Pons (tissue), 1 donor: Measurements from ENCODE around the gene FITM2.

ENCODE experiments used
- DNase-seq: peaks from one replicate; pipeline ENCODE4 v3.0.0-alpha.2; 2016; ENCODE audit warnings: low spot score

FITM2 gene

DNA sequence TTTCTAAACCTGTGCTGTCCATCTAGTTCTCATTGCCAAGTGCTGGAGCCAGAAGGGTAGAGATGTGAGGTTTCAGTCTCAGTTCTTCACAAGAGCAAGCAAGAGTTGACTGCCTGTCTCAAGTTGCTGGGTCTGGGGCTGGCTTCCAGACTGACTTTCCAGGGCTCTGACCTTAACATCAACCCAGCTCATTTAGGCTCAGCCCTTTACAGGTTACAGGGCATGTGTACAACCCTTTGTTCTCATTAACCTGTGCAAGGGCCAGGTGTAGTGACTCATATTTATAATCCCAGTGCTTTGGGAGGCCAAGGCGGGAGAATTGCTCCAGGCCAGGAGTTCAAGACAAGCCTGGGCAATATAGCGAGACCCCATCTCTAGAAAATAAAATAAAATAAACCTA, 30.6 kb downstream of the FITM2 start:
- no peak for DNase-seq

DNA sequence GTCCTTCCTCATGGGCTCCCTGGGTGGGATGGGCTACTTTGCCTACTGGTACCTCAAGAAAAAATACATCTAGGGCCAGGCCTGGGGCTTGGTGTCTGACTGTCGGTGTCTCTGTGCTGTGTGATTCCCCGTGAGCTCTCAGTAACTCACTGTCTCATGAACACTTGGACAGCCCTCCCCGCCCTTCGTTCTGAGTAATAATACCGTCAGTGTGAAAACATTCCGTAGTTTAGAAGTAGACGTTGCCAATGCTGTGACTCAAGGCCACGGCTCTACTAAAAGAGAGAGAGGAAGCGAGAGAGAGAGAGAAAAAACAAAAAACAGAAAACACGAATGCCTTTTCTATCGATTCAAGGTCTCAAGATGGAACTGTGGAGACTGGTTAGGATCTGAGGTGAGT, 31.8 kb downstream of the FITM2 start:
- DNase-seq, result no peak

- DNase-seq, result no peak
Measured at GRCh38 chr20:44274303-44275017, 36.5 kb downstream of the FITM2 start.

DNA sequence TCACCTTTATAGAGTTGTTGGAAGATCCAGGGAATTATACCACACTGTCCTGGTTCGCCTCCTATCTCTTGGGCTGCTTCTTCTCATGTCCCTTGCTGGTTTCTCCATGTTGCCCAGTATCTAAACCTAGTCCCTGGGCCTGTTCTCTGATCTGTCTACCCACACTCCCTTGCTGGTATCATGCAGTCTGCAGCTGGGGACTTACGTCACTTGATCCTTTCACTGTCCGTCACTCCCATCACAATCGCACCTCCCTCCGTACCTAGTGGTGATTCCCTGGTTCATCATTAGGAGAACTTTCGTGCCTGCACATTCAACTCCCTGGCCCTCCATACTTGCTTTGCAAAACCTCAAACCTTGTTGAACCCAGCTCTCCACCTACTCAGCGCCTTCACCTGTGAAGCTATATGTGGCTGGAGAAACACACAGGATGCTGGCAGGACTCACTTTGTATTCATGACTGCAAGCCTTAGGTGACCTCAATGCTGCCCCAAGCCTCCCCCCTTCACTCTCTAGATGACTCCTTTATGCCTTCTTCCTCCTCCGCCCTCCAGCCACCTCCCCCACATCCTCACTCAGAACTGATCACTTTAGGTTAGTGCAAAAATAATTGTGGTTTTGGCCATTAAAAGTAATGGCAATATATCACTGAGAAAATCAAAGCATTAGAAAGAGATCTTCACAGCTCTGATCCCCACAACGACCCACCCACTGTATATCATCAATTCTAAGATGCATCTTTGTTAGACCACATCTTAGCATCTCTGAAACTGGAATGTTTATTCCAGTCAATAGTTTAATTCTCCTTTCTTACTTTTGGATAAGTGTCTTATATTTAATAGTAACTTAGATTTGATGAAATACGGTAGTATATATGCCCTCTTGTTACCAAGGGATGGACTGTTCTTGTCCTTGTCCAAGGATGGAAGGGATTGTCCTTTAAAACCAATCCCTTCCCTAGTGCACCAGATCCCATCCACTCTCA, 37.5 kb downstream of the FITM2 start:
- DNase-seq, result no peak

- DNase-seq, result no peak
Measured at GRCh38 chr20:44271915-44272663, 38.9 kb downstream of the FITM2 start.

- DNase-seq, result no peak
Measured at GRCh38 chr20:44268802-44269201, 42.2 kb downstream of the FITM2 start.

DNA sequence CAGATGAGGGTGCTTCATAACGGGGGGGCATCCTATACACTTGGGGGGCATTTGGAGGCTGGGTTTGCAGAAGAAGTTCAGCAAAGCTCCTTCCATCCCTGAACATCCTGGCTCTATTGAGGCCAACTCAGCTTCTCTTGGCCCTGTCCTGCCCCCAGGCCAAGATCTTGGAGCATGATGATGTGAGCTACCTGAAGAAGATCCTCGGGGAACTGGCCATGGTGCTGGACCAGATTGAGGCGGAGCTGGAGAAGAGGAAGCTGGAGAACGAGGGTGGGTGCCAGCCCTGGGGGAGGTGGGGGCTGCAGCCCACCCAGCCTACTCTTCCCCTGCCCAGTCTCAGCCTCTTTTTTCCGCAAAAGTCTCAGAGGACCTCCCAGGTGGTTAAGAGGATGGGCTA, 46.7 kb downstream of the FITM2 start:
- DNase-seq, result no peak

GRCh38 chr20:44258226-44258890, 52.6 kb downstream of the FITM2 start:
- no peak for DNase-seq

DNA sequence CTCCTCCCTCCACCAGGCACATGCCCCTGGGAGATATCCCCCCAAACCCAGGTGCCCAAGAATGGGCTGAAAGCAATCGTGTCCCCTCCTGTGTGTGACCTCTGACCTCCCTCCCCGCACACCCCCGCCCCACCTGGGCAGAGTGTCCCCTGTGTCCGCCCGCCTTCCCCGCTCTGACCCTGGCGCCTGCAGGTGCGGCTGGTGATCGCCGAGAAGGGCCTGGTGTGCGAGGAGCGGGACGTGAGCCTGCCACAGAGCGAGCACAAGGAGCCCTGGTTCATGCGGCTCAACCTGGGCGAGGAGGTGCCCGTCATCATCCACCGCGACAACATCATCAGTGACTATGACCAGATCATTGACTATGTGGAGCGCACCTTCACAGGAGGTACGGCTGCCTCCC, 54.0 kb downstream of the FITM2 start:
- no peak for DNase-seq

GRCh38 chr20:44255942-44256341, 55.1 kb downstream of the FITM2 start:
- DNase-seq, result no peak

DNA sequence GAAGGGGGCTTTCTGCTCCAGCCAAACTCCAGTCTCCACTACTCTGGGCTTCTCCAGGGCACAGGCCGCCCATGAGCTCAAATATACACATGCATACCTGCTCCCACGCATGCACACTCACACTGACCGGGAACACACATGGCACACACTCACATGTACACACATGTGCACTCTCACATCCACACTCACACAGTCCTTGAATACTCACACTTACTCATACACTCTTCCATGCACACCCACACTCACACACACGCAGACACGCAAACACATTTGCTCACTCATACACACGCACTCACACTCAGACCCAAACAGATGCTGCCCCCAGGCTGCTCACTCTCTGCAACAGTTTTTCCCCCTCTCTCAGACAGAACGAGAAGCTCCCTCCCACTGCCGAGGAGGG, 56.9 kb downstream of the FITM2 start:
- no peak for DNase-seq

GRCh38 chr20:44253528-44253927, 57.5 kb downstream of the FITM2 start:
- DNase-seq, result no peak
